K562 (cell line): ENCODE data around the gene ZMIZ1. TPM values are rescaled to one million over a fixed set of nuclear protein-coding genes. Genes with fewer than 3 reads are reported as not detected.

Experiments used
- ATAC-seq: fragments of 200-7000 bp; cut with Tn5 transposase; 3 replicates; pipeline ENCODE4 v1.9.1; 2020; ENCODE audit warnings: moderate library complexity
- BruUV-seq: library from RNA; stranded (reverse); fragments of 400-500 nt; replicated peaks from 2 replicates; lab custom pipeline; 2021; lab: Mats Ljungman, UMichigan
- CTCF ChIA-PET: fragments of 300-600 bp; formaldehyde crosslinking; extraction: SDS; loops from one replicate; lab custom pipeline; 2021; ENCODE audit warnings: low intra/inter-chr PET ratio; lab: Yijun Ruan, JAX
- POLR2A ChIA-PET: fragments of 300-600, 350-650 bp; sonication (Branson Sonifier 250); formaldehyde crosslinking; extraction: SDS; loops from one replicate; lab custom pipeline; 2021; ENCODE audit warnings: antibody characterized with exemption, inconsistent platforms; lab: Yijun Ruan, JAX
- DNase-seq, 4 experiments: peaks; one replicate each; pipeline versions ENCODE4 v3.0.0 to v3.0.0-alpha.2; 2011 to 2018; ENCODE audit warnings: low spot score in 3 of 4, mixed read lengths in 3 of 4; ENCODE audit errors: extremely low read depth in 1 of 4
- FAIRE-seq: peaks from 2 replicates; lab custom pipeline; 2011; peaks lifted over from hg19 to GRCh38; lab: Jason Lieb, UNC
- H2AFZ ChIP-seq: 2 replicates; pipeline ENCODE4 v1.6.0; 2011; ENCODE audit warnings: low read depth, low read length, control low read depth, inconsistent platforms
- H3K27ac ChIP-seq: fragments of 200-600 bp; 3 replicates; pipeline ENCODE4 v1.8.0; 2011; ENCODE audit warnings: low read depth, mild to moderate bottlenecking, control low read depth, inconsistent platforms, low read length, moderate library complexity, mixed read lengths; ENCODE audit errors: extremely low read depth
- H3K27me3 ChIP-seq, 2 experiments: fragments of 300-600 bp in 1 of 2; 2 replicates in 1 of 2; 3 replicates in 1 of 2; pipeline versions ENCODE4 v1.6.0 to v1.8.0; 2011; ENCODE audit warnings: inconsistent platforms in 2 of 2, low read length in 2 of 2, mild to moderate bottlenecking in 1 of 2, mixed read lengths in 1 of 2, moderate library complexity in 1 of 2; ENCODE audit not compliant: control insufficient read depth in 2 of 2, insufficient read depth in 2 of 2
- H3K36me3 ChIP-seq: fragments of 300-600 bp; 3 replicates; pipeline ENCODE4 v1.8.0; 2011; ENCODE audit warnings: mild to moderate bottlenecking, low read length, inconsistent platforms; ENCODE audit not compliant: control insufficient read depth, insufficient read depth
- H3K4me1 ChIP-seq, 2 experiments: fragments of 200-600 bp in 1 of 2; replicated peaks in 1 of 2; 2 replicates in 1 of 2; 3 replicates in 1 of 2; pipeline versions ENCODE4 v1.5.1 to v1.8.0; 2011; ENCODE audit warnings: inconsistent platforms in 2 of 2, low read length in 2 of 2, mild to moderate bottlenecking in 1 of 2, mixed read lengths in 1 of 2, moderate library complexity in 1 of 2; ENCODE audit not compliant: control insufficient read depth in 2 of 2, insufficient read depth in 2 of 2
- H3K4me2 ChIP-seq: 2 replicates; pipeline ENCODE4 v1.6.1; 2011; ENCODE audit warnings: low read length, control low read depth, inconsistent platforms, mixed read lengths; ENCODE audit not compliant: insufficient read depth
- H3K4me3 ChIP-seq: fragments of 200-600 bp; sonication (generic), shearing (Covaris generic); 2 replicates; pipeline ENCODE4 v1.5.1; 2016; ENCODE audit warnings: control low read depth, inconsistent platforms
- H3K79me2 ChIP-seq: fragments of 200-600 bp; 3 replicates; pipeline ENCODE4 v1.8.0; 2011; ENCODE audit warnings: low read length, inconsistent platforms; ENCODE audit not compliant: control insufficient read depth, insufficient read depth
- H3K9ac ChIP-seq, 2 experiments: 2 replicates each; pipeline versions ENCODE4 v1.6.0 to v1.6.1; 2011; ENCODE audit warnings: low read depth in 2 of 2, low read length in 2 of 2, control low read depth in 1 of 2, inconsistent platforms in 1 of 2, mild to moderate bottlenecking in 1 of 2, mixed read lengths in 1 of 2; ENCODE audit not compliant: insufficient read depth in 1 of 2
- H3K9me1 ChIP-seq: one replicate; pipeline ENCODE4 v1.6.0; 2011; ENCODE audit warnings: inconsistent platforms, mild to moderate bottlenecking, low read length, moderate library complexity; ENCODE audit not compliant: control insufficient read depth, insufficient read depth
- H3K9me3 ChIP-seq: replicated peaks from 2 replicates; pipeline ENCODE4 v1.5.1; 2011; ENCODE audit warnings: low read depth, low read length, inconsistent platforms; ENCODE audit not compliant: control insufficient read depth, insufficient read depth
- H4K20me1 ChIP-seq: replicated peaks from 2 replicates; pipeline ENCODE4 v1.6.1; 2011; ENCODE audit warnings: low read length, inconsistent platforms, mixed read lengths; ENCODE audit not compliant: control insufficient read depth, insufficient read depth
- MAFK ChIP-seq: IDR thresholded peaks from 2 replicates; pipeline ENCODE4 v1.6.1; 2011; ENCODE audit warnings: low read length, improper control_type of control experiment
- MNT ChIP-seq, 2 experiments: fragments of 450-650 bp; conservative IDR thresholded peaks; 2 replicates each; pipeline ENCODE4 v1.6.1; 2017; ENCODE audit warnings: mild to moderate bottlenecking in 2 of 2, moderate library complexity in 2 of 2
- POLR2G ChIP-seq: fragments of 200-400 bp; formaldehyde crosslinking; IDR thresholded peaks from 2 replicates; pipeline ENCODE4 v1.6.1; 2017; ENCODE audit warnings: low read depth, mild to moderate bottlenecking, antibody characterized with exemption, low read length, moderate library complexity
- ZBTB33 ChIP-seq: sonication (generic); formaldehyde crosslinking; IDR thresholded peaks from 2 replicates; pipeline ENCODE4 v1.8.1; 2023; ENCODE audit warnings: mild to moderate bottlenecking, missing genetic modification reagents
- ZNF583 ChIP-seq: fragments of 250-450 bp; sonication (Bioruptor Pico); IDR thresholded peaks from 2 replicates; pipeline ENCODE4 v1.4.0; 2020
- WGBS: fragments of 100-300 bp; shearing (Covaris generic); methylation state at CpG from one replicate; pipeline ENCODE4 v1.1.6; 2016; ENCODE audit warnings: low coverage, mixed read lengths; ENCODE audit not compliant: insufficient coverage; ENCODE audit errors: missing lambda C conversion rate; 5-methylcytosine and 5-hydroxymethylcytosine counted together
- in situ Hi-C: fragments of 300-500 bp; cut with MboI; formaldehyde crosslinking; loops from 4 replicates; pipeline ENCODE4 v1.15.0; 2018; ENCODE audit warnings: inconsistent platforms, mixed read lengths
- intact Hi-C: fragments of 100-400 bp; cut with micrococcal nuclease; formaldehyde crosslinking; loops from 2 replicates; pipeline ENCODE4 v1.14.2; 2022
- polyA plus RNA-seq, 8 experiments: library from polyadenylated mRNA; depleted of rRNA in 4 of 8; stranded (reverse) in 5 of 8; unstranded in 3 of 8; fragments of >200 nt; fragmentation: Nextera tagmentation in 2 of 8; fragmentation: Illumina TruSeq in 1 of 8; extraction: Ambion mirVana in 2 of 8; extraction: Trizol in 1 of 8; gene quantifications; 2 replicates each; pipeline versions ENCODE4 v1.2.1 to v1.2.3, GENCODE V29; 2011 to 2014; ENCODE audit warnings: inconsistent platforms in 1 of 8, missing spikeins in 1 of 8
- total RNA-seq, 7 experiments: library from RNA; depleted of rRNA in 6 of 7; stranded (reverse); fragments of >200 nt in 6 of 7; fragmentation: Illumina TruSeq in 2 of 7; extraction: Trizol in 2 of 7; gene quantifications; 2 replicates each; pipeline versions ENCODE4 v1.2.1 to v1.2.3, GENCODE V29; 2011 to 2021; ENCODE audit warnings: low replicate concordance in 1 of 7
- TF ChIP-seq, protein P1 (sequence below): fragments of 450-650 bp; IDR thresholded peaks from 2 replicates; pipeline ENCODE4 v1.6.1; 2018; ENCODE audit warnings: mild to moderate bottlenecking, low read depth; ENCODE audit not compliant: partially characterized antibody
- TF ChIP-seq, protein P2 (sequence below): fragments of 450-650 bp; IDR thresholded peaks from 2 replicates; pipeline ENCODE4 v1.6.1; 2018; ENCODE audit not compliant: partially characterized antibody

The ZMIZ1 gene
- total and polyA plus RNA-seq, 9 of the 15 experiments (the other 6 are each of a cell fraction or from before 2014, with no cell fraction given): 1.0 to 37.3 (median 4.3) TPM

GRCh38 chr10:79158402-79159097 is 89.8 kb downstream of the ZMIZ1 start (continued):
- no peak for TF ChIP-seq ZNF583 (CRISPR knock-in tag)
- TF ChIP-seq, protein P1, sequence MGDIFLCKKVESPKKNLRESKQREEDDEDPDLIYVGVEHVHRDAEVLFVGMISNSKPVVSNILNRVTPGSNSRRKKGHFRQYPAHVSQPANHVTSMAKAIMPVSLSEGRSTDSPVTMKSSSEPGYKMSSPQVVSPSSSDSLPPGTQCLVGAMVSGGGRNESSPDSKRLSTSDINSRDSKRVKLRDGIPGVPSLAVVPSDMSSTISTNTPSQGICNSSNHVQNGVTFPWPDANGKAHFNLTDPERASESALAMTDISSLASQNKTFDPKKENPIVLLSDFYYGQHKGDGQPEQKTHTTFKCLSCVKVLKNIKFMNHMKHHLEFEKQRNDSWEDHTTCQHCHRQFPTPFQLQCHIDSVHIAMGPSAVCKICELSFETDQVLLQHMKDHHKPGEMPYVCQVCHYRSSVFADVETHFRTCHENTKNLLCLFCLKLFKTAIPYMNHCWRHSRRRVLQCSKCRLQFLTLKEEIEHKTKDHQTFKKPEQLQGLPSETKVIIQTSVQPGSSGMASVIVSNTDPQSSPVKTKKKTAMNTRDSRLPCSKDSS: no peak
- no peak for TF ChIP-seq MNT (conservative IDR thresholded peaks at IDR 0.05)

GRCh38 chr10:79159141-79159651 is 90.4 kb downstream of the ZMIZ1 start:
- in situ Hi-C loops: no loop called here
- TF ChIP-seq POLR2G: 0 out of 2 replicates have a peak, but pooled peaks have one; percentile 20
- TF ChIP-seq MAFK: no peak
- TF ChIP-seq, protein P2, sequence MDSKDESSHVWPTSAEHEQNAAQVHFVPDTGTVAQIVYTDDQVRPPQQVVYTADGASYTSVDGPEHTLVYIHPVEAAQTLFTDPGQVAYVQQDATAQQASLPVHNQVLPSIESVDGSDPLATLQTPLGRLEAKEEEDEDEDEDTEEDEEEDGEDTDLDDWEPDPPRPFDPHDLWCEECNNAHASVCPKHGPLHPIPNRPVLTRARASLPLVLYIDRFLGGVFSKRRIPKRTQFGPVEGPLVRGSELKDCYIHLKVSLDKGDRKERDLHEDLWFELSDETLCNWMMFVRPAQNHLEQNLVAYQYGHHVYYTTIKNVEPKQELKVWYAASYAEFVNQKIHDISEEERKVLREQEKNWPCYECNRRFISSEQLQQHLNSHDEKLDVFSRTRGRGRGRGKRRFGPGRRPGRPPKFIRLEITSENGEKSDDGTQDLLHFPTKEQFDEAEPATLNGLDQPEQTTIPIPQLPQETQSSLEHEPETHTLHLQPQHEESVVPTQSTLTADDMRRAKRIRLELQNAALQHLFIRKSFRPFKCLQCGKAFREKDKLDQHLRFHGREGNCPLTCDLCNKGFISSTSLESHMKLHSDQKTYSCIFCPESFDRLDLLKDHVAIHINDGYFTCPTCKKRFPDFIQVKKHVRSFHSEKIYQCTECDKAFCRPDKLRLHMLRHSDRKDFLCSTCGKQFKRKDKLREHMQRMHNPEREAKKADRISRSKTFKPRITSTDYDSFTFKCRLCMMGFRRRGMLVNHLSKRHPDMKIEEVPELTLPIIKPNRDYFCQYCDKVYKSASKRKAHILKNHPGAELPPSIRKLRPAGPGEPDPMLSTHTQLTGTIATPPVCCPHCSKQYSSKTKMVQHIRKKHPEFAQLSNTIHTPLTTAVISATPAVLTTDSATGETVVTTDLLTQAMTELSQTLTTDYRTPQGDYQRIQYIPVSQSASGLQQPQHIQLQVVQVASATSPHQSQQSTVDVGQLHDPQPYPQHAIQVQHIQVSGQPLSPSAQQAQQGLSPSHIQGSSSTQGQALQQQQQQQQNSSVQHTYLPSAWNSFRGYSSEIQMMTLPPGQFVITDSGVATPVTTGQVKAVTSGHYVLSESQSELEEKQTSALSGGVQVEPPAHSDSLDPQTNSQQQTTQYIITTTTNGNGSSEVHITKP: peak; percentile 70
- 0 out of 2 replicates have a peak, but pooled peaks have one; percentile 50 for TF ChIP-seq ZBTB33 (CRISPR knock-in tag)

More at GRCh38 chr10:79159141-79159651, 90.4 kb downstream of the ZMIZ1 start:
- BruUV-seq: no TSS peak
- Histone ChIP-seq H3K4me1 (peaks cover 19 to 78% of the 10 kb centered on the region in 2 experiments), H3K27ac (no peak overlapping the region), H3K9me3 (no peaks in the 10 kb centered on the region), H3K4me2 (no peak overlapping the region), H3K27me3 (no peaks in the 10 kb centered on the region), H3K9me1 (peaks cover 9% of the 10 kb centered on the region), H3K9ac (peak overlapping the region in 1 of 2 experiments; percentile 86; a peak in 2 of 4 replicates), H3K79me2 (peaks cover 10% of the 10 kb centered on the region; the same call in 2 of the 3 replicates), H4K20me1 (0 out of 2 replicates have a peak, but pooled peaks cover 20% of the 10 kb centered on the region), H2AFZ (no peak overlapping the region), H3K36me3 (peaks cover 13% of the 10 kb centered on the region; the same call in 2 of the 3 replicates), H3K4me3 (no peak overlapping the region)
- intact Hi-C loops: no loop called here
- ATAC-seq (peak; percentile 14), DNase-seq (no peak), FAIRE-seq (peak; percentile 19)
- ChIA-PET CTCF (no interaction called here), POLR2A (interaction anchor here (0.6 to 3.0 kb wide), 6 partner anchors 9 to 84 kb away, joined by 3 to 16 read pairs (median 5); no protein-coding TSS in a partner anchor)
- WGBS: 75% methylated on average over 18 of the region's 18 CpGs
